Central memory CD8-positive, alpha-beta T cell (primary cell): Measurements from ENCODE around the gene MET.

ENCODE experiments used
- ATAC-seq: fragments of 150-1000 bp; cut with Tn5 transposase; replicated peaks from 2 replicates; pipeline ENCODE4 v1.10.0; 2022; ENCODE audit warnings: mild to moderate bottlenecking, moderate FRiP score, moderate number of reproducible peaks; ENCODE audit not compliant: poor library complexity, severe bottlenecking; ENCODE audit errors: extremely low read depth
- DNase-seq, 2 donors: peaks; one replicate each; pipeline ENCODE4 v3.0.0; 2021; ENCODE audit warnings: low spot score in 2 of 2
- H3K27ac Mint-ChIP-seq: one replicate; pipeline ENCODE4 v1.8.0; 2022; ENCODE audit warnings: low read depth, mild to moderate bottlenecking, moderate library complexity, mixed read lengths
- H3K27me3 Mint-ChIP-seq: one replicate; pipeline ENCODE4 v1.8.0; 2022; ENCODE audit warnings: mixed read lengths
- H3K36me3 Mint-ChIP-seq: one replicate; pipeline ENCODE4 v1.8.0; 2022; ENCODE audit warnings: mild to moderate bottlenecking, moderate library complexity, mixed read lengths; ENCODE audit not compliant: insufficient read depth
- H3K4me1 Mint-ChIP-seq: one replicate; pipeline ENCODE4 v1.8.0; 2022; ENCODE audit warnings: mixed read lengths
- H3K4me3 Mint-ChIP-seq: one replicate; pipeline ENCODE4 v1.8.0; 2022; ENCODE audit warnings: mild to moderate bottlenecking, moderate library complexity, mixed read lengths
- H3K9me3 Mint-ChIP-seq: one replicate; pipeline ENCODE4 v1.8.0; 2022; ENCODE audit warnings: mixed read lengths

MET gene

DNA sequence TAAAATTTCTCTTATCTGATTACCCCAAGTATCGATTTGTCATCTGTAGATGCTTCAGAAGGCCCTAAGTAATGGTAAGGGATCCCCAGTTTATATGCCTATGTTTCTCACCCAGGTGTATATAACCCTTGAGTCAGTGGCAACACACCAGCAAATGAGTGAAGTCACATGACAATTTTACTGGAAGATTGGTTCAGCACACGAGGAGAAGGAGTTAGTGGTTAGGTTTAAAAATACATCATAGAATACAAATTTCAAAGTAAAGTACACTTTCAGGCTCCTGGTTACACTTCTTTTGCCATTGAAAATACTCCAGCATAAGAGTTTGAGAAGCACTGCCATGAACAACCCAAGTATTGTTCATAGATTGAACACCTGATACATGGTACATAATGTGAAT, 160.7 kb downstream of the MET start:
- Mint-ChIP-seq H3K4me3 (no peak overlapping the region), H3K4me1 (no peaks in the 10 kb centered on the region), H3K27me3 (peaks cover 40% of the 10 kb centered on the region), H3K9me3 (no peaks in the 10 kb centered on the region), H3K27ac (no peak overlapping the region), H3K36me3 (no peaks in the 10 kb centered on the region)
- ATAC-seq (no peak), DNase-seq (no peak)

DNA sequence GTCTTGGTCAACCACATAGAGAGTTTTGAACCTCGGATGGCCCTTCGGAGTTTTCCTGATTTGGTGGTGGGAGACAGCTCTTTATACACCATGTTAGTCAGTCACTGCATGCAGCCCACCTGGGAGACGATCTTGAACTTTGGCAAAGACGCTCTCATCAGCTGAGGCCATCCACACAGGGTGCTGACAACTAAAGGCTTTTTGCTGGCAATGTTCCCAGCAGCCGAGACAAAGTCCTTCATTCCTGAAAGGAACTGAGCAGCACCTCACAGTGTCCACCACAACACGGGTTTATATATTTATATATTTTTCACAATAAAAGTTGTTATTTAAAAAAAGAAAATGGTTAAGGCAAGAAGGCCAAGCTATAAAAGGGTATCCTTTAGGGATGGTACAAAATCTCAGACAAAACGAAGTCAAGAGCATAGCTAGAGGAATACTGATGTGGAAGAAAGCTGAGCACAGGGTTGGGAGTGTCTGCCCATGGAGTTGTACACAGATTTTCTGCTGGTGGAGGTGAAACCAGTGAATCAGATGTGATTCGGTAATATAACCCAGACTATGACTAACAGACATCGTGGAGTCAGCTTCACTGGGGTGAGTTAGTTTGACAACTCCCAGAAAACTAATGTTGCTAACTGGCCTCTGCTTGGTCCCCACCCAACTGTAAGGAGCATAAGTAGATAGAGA, 163.0 kb downstream of the MET start:
- Mint-ChIP-seq H3K9me3 (no peaks in the 10 kb centered on the region), H3K4me1 (no peaks in the 10 kb centered on the region), H3K27me3 (peaks cover 40% of the 10 kb centered on the region), H3K27ac (no peak overlapping the region), H3K4me3 (no peak overlapping the region), H3K36me3 (no peaks in the 10 kb centered on the region)
- ATAC-seq: no peak
- DNase-seq: no peak

DNA sequence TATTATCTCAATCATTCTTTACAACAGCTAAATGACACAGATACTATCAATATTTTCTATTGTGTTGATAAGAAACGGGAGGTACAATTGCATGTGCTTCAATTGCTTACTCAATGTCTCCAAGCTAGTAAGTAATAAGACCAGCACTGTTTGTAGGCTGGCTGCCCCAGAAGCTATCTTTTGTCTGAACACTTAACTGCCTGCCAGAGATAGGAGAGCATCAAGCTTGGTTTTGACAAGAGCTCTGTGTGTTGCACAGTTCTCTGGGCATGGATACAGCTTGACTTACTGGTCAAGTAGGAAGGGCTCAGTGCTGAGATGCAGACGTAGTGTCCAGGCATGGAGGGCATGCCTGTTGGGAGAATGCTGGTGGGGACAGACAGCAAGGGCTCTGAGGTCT, 164.1 kb downstream of the MET start:
- no peaks in the 10 kb centered on the region for H3K9me3 Mint-ChIP-seq
- H3K4me1 Mint-ChIP-seq: no peaks in the 10 kb centered on the region
- no peaks in the 10 kb centered on the region for H3K36me3 Mint-ChIP-seq
- DNase-seq (no peak), ATAC-seq (no peak)
- no peak overlapping the region for H3K4me3 Mint-ChIP-seq
- peaks cover 46% of the 10 kb centered on the region for H3K27me3 Mint-ChIP-seq
- no peak overlapping the region for H3K27ac Mint-ChIP-seq

DNA sequence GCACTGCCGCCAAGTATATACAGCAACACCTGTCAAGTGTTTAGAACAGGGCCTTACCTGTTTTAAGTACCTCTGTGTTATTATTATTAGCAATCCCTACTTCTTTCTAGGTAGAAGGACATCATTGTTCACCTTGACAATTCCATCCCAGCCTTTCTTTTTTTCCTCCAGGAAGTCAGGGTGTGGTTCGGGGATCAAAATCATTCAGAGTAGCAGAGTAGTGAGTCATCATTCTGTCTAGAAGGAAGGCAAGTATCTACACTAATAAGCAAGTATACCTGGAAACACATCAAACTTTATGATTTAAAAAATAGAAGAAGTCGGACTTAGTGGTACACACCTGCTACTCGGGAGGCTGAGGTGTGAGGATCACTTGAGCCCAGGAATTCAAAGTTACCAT, 164.9 kb downstream of the MET start:
- Mint-ChIP-seq H3K4me1 (no peaks in the 10 kb centered on the region), H3K9me3 (no peaks in the 10 kb centered on the region), H3K27ac (no peak overlapping the region), H3K36me3 (no peaks in the 10 kb centered on the region), H3K4me3 (no peak overlapping the region), H3K27me3 (peaks cover 55% of the 10 kb centered on the region)
- ATAC-seq (no peak), DNase-seq (no peak)

GRCh38 chr7:116837586-116837985, 165.6 kb downstream of the MET start:
- no peak for DNase-seq
- no peaks in the 10 kb centered on the region for H3K9me3 Mint-ChIP-seq
- H3K27ac Mint-ChIP-seq: no peak overlapping the region
- H3K27me3 Mint-ChIP-seq: peaks cover 58% of the 10 kb centered on the region
- H3K4me1 Mint-ChIP-seq: no peaks in the 10 kb centered on the region
- H3K36me3 Mint-ChIP-seq: no peaks in the 10 kb centered on the region
- ATAC-seq: no peak
- no peak overlapping the region for H3K4me3 Mint-ChIP-seq

DNA sequence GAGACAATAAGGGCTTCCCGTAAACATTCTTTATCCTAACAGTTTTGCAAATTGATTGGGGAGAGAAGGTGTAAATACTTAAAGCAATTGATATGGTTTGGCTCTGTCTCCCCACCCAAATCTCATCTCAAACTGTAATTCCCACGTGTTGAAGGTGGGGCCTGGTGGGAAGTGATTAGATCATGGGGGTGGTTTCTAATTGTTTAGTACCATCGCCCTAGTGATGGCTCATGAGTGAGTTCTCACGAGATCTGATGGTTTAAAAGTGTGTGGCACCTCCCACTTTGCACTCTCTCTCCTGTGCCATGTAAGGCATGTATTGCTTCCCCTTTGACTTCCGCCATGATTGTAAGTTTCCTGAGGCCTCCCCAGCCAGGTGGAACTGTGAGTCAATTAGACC, 168.3 kb downstream of the MET start:
- peaks cover 55% of the 10 kb centered on the region for H3K27me3 Mint-ChIP-seq
- no peaks in the 10 kb centered on the region for H3K9me3 Mint-ChIP-seq
- H3K36me3 Mint-ChIP-seq: no peaks in the 10 kb centered on the region
- no peak overlapping the region for H3K4me3 Mint-ChIP-seq
- peaks cover 5% of the 10 kb centered on the region for H3K4me1 Mint-ChIP-seq
- DNase-seq: no peak
- ATAC-seq: no peak
- H3K27ac Mint-ChIP-seq: no peak overlapping the region

DNA sequence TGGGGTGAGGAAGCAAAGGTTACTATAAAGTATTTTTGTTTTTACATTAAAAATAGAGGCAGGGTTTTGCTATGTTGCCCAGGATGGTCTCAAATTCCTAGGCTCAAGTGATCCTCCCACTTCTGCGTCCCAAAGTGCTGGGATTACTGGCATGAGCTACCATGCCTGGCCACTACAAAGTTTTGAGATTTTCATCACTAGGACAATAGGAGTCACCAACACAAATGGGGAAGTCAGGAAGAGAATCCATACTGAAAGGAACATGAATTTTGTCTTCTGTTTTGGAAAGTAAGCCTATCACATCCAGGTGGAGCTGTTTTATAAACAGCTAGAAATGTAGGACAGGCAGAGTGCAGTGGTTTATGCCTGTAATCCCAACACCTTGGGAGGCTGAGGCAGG, 170.4 kb downstream of the MET start:
- H3K4me3 Mint-ChIP-seq: no peak overlapping the region

GRCh38 chr7:116843378-116843777, 171.4 kb downstream of the MET start:
- Mint-ChIP-seq H3K4me3 (peak overlapping the region; percentile 24), H3K27me3 (peaks cover 35% of the 10 kb centered on the region), H3K9me3 (no peaks in the 10 kb centered on the region), H3K36me3 (no peaks in the 10 kb centered on the region), H3K27ac (no peak overlapping the region), H3K4me1 (peaks cover 5% of the 10 kb centered on the region)
- no peak for ATAC-seq
- DNase-seq: no peak

More for the DNA sequence above, 170.4 kb downstream of the MET start:
- Mint-ChIP-seq H3K4me1 (peaks cover 5% of the 10 kb centered on the region), H3K27me3 (peaks cover 35% of the 10 kb centered on the region), H3K27ac (no peak overlapping the region), H3K36me3 (no peaks in the 10 kb centered on the region), H3K9me3 (no peaks in the 10 kb centered on the region)
- no peak for DNase-seq
- no peak for ATAC-seq
